ENCODE results near the gene TAS2R43.
"Not testable (repeated sequence)": the region's sequence is repeated elsewhere in the genome, so short reads cannot be mapped to it uniquely, and the experiment has no call there.

Gene TAS2R43, protein sequence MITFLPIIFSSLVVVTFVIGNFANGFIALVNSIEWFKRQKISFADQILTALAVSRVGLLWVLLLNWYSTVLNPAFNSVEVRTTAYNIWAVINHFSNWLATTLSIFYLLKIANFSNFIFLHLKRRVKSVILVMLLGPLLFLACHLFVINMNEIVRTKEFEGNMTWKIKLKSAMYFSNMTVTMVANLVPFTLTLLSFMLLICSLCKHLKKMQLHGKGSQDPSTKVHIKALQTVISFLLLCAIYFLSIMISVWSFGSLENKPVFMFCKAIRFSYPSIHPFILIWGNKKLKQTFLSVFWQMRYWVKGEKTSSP

GRCh38 chr12:11092128-11092527 is at the start of gene TAS2R43:
Gene TAS2R43 (minus strand): TSS chr12:11092313. CDS start chr12:11092229, 84 bp downstream.
- DNase-seq (ENCODE audit: low spot score), result no peak

GRCh38 chr12:11136075-11136474 is 44.0 kb upstream of the TAS2R43 start:
- DNase-seq (ENCODE audit: low spot score), result no peak

DNA sequence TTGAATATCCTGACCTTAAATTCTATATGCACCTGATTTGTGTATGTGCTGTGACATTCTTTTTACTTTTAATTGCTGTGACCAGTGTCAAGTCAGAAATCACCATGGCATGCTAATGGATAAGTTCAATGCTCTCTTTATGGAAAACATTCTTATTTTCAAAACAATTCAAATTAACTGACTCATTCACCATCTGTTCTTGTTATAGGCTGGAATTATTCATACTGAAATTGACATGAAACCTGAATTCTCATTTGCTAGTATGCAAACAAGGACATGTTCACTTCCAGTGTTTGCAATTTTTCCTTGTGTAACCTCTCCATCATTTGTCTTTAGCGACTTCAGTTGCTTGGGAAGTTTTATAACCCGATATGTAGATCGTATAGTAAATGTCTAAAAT is 42.2 kb upstream of the TAS2R43 start, which contains the start of gene TAS2R30:
Gene TAS2R30 (minus strand): TSS at position 340 of the 400 bp plus-strand sequence. CDS start 400 bp downstream, outside the sequence.
- no peak for DNase-seq (ENCODE audit: low spot score)

DNA sequence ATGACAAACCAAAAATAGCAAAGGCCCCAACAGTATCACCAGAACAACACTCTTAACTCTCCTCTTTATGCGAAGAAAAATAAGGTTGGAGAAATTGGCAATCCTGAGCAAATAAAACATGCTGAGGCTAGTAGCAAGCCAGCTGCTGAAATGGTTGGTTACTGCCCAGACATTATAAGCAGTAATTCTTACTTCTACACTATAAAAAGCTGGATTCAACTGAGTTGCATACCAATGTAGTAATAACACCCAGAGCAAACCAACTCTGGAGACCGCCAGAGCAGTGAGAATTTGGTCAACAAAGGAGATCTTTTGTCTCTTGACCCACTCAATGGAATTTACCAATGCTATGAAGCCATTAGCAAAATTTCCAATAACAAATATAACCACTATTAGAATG is 41.7 kb upstream of the TAS2R43 start:
- DNase-seq (ENCODE audit: low spot score), result no peak

DNA sequence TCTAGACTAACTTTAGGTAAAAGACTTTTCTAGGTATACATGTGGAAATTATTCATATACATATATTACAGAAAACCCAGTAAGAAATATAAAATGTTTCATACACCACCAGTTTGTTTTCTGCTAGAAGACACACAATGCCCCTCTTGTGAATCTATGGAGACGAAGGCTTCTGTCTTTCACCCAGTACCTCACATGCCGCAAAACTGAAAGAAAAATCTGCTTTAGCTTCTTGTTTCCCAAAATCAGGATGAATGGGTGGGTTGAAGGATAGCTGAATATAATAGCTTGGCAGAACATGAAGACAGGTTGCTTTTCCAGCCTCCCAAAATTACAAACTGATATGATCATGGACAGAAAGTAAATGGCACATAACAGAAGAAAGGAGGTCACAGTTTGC is 41.0 kb upstream of the TAS2R43 start:
- no peak for DNase-seq (ENCODE audit: low spot score)

DNA sequence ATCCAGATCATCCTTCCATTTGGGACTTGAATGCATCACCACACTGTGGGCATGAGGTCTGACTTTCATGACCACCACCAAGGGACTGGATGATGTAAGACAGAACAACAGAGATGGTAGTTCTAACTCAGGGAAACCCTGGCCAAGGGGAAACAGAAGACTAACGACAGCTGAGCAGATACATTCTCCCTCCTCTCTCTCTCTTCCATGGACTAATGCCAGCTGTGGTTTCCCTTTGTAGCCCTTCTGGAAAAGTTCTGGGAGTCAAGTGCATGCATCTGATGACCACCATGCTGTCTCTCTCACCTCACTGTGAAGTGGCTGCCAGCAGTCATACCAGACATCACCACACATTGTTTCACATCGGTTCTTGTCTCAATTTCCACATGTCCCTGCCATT is 38.9 kb upstream of the TAS2R43 start:
- DNase-seq (ENCODE audit: low spot score), result no peak

DNA sequence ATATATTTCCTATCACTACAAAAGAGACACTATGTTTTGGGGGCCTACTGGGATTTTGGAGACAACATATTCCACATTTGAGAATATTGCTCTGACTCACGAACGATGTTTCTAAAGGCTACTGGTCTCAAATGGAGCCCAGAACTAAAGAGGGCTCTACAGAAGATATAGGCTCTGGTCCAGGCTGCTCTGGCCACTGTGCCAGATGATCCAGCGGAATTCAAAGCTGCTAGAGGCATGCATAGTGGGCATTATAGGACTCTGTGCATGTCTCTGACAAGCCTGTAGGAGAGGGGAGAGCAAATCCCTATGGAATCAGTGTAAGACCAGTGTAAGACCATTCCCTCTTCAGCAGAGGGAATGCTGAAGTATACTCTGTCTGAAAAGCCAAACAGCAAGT is 38.3 kb upstream of the TAS2R43 start:
- DNase-seq (ENCODE audit: low spot score), result no peak

- not testable (repeated sequence) for DNase-seq (ENCODE audit: low spot score)
Measured at GRCh38 chr12:11114130-11114529, 22.0 kb upstream of the TAS2R43 start.

DNA sequence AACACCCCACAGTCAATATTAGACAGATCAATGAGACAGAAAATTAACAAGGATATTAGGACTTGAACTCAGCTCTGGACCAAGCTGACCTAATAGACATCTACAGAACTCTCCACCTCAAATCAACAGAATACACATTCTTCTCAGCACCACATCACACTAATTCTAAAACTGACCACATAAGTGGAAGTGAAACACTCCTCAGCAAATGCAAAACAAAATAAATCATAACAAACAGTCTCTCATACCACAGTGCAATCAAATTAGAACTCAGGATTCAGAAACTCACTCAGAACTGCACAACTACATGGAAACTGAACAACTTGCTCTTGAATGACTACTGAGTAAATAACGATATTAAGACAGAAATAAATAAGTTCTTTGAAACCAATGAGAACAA is 19.1 kb upstream of the TAS2R43 start:
- DNase-seq (ENCODE audit: low spot score), result not testable (repeated sequence)

DNA sequence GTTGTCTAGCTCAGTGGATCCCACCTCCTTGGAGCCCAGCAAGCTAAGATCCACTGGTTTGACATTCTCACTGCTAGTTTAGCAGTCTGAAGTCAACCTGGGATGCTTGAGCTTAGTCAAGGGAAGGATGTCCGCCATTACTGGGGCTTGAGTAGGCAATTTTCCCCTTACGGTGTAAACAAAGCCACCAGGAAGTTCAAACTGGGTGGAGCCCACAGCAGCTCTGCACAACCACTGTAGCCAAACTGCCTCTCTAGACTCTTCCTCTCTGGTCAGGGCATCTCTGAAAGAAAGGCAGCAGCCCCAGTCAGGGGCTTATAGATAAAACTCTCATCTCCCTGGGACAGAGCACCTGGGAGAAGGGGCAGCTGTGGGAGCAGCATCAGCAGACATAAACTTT is 16.7 kb upstream of the TAS2R43 start:
- DNase-seq (ENCODE audit: low spot score), result no peak

GRCh38 chr12:11107719-11108118 is 15.6 kb upstream of the TAS2R43 start:
- no peak for DNase-seq (ENCODE audit: low spot score)

DNA sequence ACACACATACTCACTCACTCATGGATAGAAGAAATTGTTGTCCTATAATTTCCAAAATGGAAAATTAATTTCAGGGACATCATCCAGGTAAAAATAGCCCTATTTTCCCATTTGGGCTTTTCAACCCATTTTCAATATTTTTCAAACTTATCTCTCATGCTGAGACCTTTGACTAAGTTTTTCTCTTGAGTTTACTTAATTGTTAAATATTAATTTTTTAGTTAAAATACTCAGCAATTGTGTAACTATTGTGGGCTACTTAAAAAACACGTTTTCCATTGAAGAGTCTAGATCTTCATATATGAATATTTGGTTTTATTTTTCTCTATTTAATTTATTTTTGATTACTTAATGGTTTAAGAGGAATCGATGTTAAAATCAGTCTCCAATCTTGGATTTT is 14.2 kb upstream of the TAS2R43 start:
- DNase-seq (ENCODE audit: low spot score), result no peak

DNA sequence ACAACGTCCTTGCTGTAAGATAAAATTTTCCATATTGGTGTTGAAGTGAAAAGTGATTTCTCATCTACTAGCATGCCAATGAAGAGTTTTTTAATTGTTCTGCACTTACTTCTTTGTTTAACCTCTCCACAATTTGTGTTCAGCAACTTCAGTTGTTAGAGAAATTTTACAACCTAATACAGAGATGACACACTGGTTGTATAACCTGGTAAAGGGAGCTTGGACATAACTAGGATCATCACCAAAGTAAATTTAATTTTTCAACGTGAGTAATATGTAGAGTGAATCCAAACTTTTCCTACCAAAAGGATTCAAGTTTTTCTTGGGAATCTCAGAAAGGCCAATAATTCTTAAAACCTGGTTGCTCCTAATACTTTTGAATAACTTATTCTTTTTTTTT is 13.4 kb upstream of the TAS2R43 start:
- no peak for DNase-seq (ENCODE audit: low spot score)

- not testable (repeated sequence) for DNase-seq (ENCODE audit: low spot score)
Measured at GRCh38 chr12:11094910-11095309, 2.8 kb upstream of the TAS2R43 start.

DNA sequence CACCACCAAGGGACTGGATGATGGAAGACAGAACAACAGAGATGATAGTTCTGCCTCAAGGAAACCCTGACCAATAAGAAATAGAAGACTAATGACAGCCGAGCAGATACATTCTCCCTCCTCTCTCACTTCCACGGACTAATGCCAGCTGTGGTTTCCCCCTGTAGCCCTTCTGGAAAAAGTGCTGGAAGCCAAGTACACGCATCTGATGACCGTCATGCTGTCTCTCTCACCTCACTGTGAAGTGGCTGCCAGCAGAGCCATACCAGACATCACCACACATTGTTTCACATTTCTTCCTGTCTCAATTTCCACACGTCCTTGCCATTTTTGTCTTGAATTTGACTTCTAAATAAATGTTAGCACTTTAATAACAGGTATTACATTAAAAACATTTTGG is 2.9 kb downstream of the TAS2R43 start:
- DNase-seq (ENCODE audit: low spot score), result no peak

DNA sequence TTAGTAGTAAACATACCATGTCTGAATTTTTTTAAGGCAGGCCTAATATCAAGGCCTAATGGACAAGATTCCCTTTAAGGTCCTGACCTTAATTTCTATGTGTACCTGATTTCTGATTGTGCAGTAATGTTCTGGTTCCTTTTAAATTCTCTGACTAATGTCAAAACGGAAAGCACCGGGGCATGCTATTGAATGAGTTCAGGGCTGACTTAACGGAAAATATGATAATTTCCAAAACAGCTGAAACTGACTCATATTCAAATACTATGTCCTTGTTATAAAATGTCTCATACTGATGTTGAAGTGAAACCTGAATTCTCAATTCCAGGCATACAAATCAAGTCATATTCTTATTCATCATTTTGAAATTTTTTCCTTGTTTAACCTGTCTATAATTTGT is 6.7 kb downstream of the TAS2R43 start:
- no peak for DNase-seq (ENCODE audit: low spot score)

DNA sequence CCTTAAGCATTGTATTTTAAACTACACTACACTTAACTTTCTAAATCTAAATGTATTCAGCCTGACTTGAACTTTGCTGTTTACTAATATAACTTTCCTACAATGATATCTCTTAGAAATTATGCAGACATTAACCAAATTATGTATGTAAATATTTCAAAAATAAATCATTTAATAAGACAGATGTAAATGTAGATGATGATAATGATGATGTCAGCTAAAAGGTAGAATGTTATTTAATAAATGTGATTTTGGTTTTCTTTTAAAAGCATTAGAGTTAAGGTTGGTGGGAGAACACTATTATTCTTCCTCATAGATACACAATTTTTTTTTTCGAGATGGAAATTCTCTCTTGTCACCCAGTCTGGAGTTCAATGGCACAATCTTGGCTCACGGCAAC is 10.1 kb downstream of the TAS2R43 start:
- DNase-seq (ENCODE audit: low spot score), result no peak

- no peak for DNase-seq (ENCODE audit: low spot score)
Measured at GRCh38 chr12:11078246-11078645, 13.9 kb downstream of the TAS2R43 start.

DNA sequence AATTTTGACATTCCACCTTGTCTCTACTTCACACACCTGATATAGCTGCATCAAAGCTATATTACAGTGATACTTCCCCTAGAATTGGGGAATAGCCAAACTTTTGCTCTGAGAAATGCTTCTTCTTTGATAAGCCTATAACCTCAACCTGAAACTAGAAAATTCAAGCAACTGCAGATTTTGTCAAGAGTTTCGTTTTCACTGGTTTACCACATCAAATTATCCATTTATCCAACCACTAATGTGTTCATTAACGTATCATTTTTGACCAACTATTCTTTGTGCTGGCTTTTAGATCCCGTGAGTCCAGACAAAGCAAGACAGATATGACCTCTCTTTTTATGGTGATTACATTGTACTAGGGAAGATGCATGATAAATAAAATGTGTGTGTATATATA is 16.5 kb downstream of the TAS2R43 start:
- DNase-seq (ENCODE audit: low spot score), result no peak

- DNase-seq (ENCODE audit: low spot score), result no peak
Measured at GRCh38 chr12:11071414-11071813, 20.7 kb downstream of the TAS2R43 start.

DNA sequence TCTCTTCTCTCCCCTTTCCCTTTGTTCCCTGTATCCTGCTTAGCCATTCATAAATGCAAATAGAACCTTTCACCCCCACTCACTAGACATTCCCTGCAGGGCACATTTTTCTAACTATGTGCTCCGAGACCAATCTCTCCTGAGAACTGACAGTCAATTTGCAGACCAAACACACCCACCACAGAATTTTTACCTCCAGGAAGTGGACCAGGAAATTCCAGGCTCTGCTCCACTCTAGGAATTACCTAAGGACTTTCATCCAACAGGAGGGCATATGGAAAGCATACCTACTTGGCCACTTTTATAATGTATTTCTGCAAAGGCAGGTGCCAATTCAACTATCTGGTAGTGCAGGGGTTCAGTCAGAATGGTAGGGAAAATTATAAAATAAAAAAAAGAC is 21.1 kb downstream of the TAS2R43 start:
- DNase-seq (ENCODE audit: low spot score), result no peak

DNA sequence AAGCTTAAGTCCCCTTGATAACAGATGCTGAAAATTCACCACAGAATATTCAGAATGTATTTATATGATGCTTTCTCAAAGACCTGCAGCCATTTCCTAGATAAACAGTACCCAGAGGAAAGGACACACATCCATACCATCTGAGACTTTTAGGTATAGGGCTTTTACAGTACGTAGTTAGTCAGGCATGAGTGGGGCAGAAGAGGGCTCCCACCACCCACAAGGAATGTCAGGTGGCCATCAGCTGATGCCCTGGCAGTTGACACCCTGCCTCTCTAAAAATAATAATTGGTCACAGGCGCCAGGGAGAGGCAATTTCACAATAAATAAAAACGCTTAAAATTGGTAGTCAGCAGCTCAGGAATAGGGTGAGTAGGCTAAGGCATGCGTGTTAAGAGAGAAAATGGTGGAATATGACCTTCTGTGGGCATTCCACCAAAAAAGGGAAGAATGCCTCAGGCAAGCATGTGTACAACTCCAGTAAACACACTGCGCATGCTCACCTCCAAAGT is 22.2 kb downstream of the TAS2R43 start:
- DNase-seq (ENCODE audit: low spot score), result no peak

GRCh38 chr12:11067514-11067913 is 24.6 kb downstream of the TAS2R43 start:
- DNase-seq (ENCODE audit: low spot score), result no peak

DNA sequence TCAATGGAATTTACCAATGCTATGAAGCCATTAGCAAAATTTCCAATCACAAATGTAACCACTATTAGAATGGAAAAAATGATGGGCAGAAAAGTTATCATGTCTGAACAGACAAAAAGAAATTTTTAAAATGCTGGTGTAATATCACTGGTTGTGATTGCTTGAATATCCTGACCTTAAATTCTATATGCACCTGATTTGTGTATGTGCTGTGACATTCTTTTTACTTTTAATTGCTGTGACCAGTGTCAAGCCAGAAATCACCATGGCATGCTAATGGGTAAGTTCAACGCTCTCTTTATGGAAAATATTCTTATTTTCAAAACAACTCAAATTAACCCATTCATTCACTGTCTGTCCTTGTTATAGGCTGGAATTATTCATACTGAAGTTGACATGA is 29.9 kb downstream of the TAS2R43 start, which contains the start of gene TAS2R46:
Gene TAS2R46 (minus strand): TSS at position 101 of the 400 bp plus-strand sequence. CDS start 0 bp downstream, at position 101.
- not testable (repeated sequence) for DNase-seq (ENCODE audit: low spot score)
